Karpas-422 (cell line): ENCODE data around the gene VGLL4. TPM values are rescaled to one million over a fixed set of nuclear protein-coding genes. Genes with fewer than 3 reads are reported as not detected.

Source experiments
- DNase-seq: peaks from one replicate; pipeline ENCODE4 v3.0.0-alpha.2; 2015
- H2AFZ ChIP-seq: fragments of 200-600 bp; sonication (generic); 2 replicates; pipeline ENCODE4 v1.6.1; 2014; ENCODE audit warnings: antibody characterized with exemption, low read length, mixed read lengths
- H3K27ac ChIP-seq: fragments of 200-600 bp; sonication (generic); 2 replicates; pipeline ENCODE4 v1.5.1; 2014; ENCODE audit warnings: mild to moderate bottlenecking, low read length, moderate library complexity
- H3K27me3 ChIP-seq: fragments of 200-600 bp; sonication (generic); 2 replicates; pipeline ENCODE4 v1.6.1; 2014; ENCODE audit warnings: low read length, mixed read lengths
- H3K36me3 ChIP-seq: fragments of 200-600 bp; sonication (generic); 2 replicates; pipeline ENCODE4 v1.6.1; 2014; ENCODE audit warnings: low read length, mixed read lengths; ENCODE audit not compliant: insufficient read depth
- H3K4me1 ChIP-seq: fragments of 200-600 bp; sonication (generic); 2 replicates; pipeline ENCODE4 v1.6.1; 2014; ENCODE audit warnings: mild to moderate bottlenecking, low read length, mixed read lengths
- H3K4me2 ChIP-seq: fragments of 200-600 bp; sonication (generic); 2 replicates; pipeline ENCODE4 v1.6.1; 2014; ENCODE audit warnings: low read length, low read depth, mild to moderate bottlenecking; ENCODE audit not compliant: poor library complexity, severe bottlenecking
- H3K4me3 ChIP-seq: fragments of 200-600 bp; sonication (generic); 2 replicates; pipeline ENCODE4 v1.5.1; 2014; ENCODE audit warnings: mild to moderate bottlenecking, antibody characterized with exemption, low read length, mixed read lengths
- H3K79me2 ChIP-seq: fragments of 200-600 bp; sonication (generic); 2 replicates; pipeline ENCODE4 v1.6.1; 2014; ENCODE audit warnings: mild to moderate bottlenecking, low read length, mixed read lengths
- H3K9ac ChIP-seq: fragments of 200-600 bp; sonication (generic); 2 replicates; pipeline ENCODE4 v1.6.0; 2014; ENCODE audit warnings: low read length
- H3K9me2 ChIP-seq: fragments of 200-600 bp; sonication (generic), shearing (Covaris generic); replicated peaks from 2 replicates; pipeline ENCODE4 v1.6.0; 2014; ENCODE audit warnings: mild to moderate bottlenecking, low read length, moderate library complexity; ENCODE audit not compliant: insufficient read depth
- H3K9me3 ChIP-seq: fragments of 300-700, 200-600 bp; sonication (generic); 2 replicates; pipeline ENCODE4 v1.6.1; 2014; ENCODE audit warnings: low read length, mixed read lengths
- H4K20me1 ChIP-seq: fragments of 200-600 bp; sonication (generic); 2 replicates; pipeline ENCODE4 v1.6.1; 2014; ENCODE audit warnings: mild to moderate bottlenecking, antibody characterized with exemption, low read length, low read depth; ENCODE audit not compliant: insufficient read depth
- total RNA-seq: library from RNA; depleted of rRNA; stranded (reverse); fragments of >200 nt; shearing (Covaris generic); gene quantifications from 2 replicates; pipeline ENCODE4 v1.2.3, GENCODE V29; 2014; ENCODE audit warnings: low replicate concordance

VGLL4 gene
- total RNA-seq, 1 experiment from 2014 or later: 152 TPM

DNA sequence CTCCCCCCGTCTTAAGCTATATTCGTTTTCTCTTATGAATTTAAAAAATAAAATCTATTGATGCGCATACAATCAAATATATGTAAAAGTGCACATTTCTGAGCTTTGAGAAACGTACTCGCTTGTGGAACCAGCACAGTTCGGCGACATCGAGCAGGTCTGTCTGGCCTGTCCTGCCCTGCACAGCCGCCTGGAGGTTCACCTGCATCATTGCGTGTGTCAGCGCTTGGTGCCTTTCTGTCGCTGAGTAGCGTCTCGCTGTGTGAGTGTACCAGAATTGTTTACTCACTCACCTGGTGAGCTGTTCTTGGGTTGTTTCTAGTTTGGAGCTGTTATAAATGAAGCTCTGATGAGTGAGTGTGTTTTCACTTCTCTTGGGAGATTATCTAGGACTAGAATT, 104.0 kb downstream of the VGLL4 start:
- peaks cover 14% of the 10 kb centered on the region for H3K4me1 ChIP-seq
- no peak overlapping the region for H3K27ac ChIP-seq
- no peaks in the 10 kb centered on the region for H3K27me3 ChIP-seq
- H3K79me2 ChIP-seq: no peaks in the 10 kb centered on the region
- no peak overlapping the region for H3K9ac ChIP-seq
- DNase-seq: no peak
- no peak overlapping the region for H3K4me3 ChIP-seq
- H3K36me3 ChIP-seq: no peaks in the 10 kb centered on the region
- H4K20me1 ChIP-seq: no peaks in the 10 kb centered on the region
- H3K4me2 ChIP-seq: no peak overlapping the region
- H3K9me2 ChIP-seq: no peaks in the 10 kb centered on the region
- no peak overlapping the region for H2AFZ ChIP-seq
- H3K9me3 ChIP-seq: no peaks in the 10 kb centered on the region

DNA sequence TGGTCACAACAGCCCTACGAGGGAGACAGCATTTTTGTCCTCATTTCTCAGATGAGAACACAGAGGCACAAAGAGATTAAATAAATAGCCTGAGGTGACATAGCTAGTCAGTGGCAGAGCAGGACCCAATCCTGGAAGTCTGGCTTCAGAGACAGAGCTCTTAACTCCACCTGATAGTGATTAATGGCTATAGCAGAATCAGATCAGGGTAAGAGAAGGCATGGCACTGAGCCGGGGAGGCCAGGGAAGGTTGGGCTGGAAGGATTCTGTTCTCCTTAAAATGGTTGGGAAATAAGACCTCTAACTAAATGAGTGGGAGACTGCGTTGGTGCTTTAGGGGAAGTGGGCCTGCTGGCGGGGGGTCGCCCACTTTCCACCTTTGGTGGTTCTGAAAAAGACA, 104.5 kb downstream of the VGLL4 start:
- no peaks in the 10 kb centered on the region for H3K9me3 ChIP-seq
- H3K4me3 ChIP-seq: no peak overlapping the region
- DNase-seq: no peak
- H3K79me2 ChIP-seq: no peaks in the 10 kb centered on the region
- H3K9ac ChIP-seq: no peak overlapping the region
- peak overlapping the region; percentile 26; the same call in 1 of the 2 replicates for H3K27ac ChIP-seq
- H3K36me3 ChIP-seq: no peaks in the 10 kb centered on the region
- H2AFZ ChIP-seq: no peak overlapping the region
- H3K9me2 ChIP-seq: no peaks in the 10 kb centered on the region
- no peaks in the 10 kb centered on the region for H4K20me1 ChIP-seq
- peaks cover 14% of the 10 kb centered on the region for H3K4me1 ChIP-seq
- H3K27me3 ChIP-seq: no peaks in the 10 kb centered on the region
- H3K4me2 ChIP-seq: no peak overlapping the region

DNA sequence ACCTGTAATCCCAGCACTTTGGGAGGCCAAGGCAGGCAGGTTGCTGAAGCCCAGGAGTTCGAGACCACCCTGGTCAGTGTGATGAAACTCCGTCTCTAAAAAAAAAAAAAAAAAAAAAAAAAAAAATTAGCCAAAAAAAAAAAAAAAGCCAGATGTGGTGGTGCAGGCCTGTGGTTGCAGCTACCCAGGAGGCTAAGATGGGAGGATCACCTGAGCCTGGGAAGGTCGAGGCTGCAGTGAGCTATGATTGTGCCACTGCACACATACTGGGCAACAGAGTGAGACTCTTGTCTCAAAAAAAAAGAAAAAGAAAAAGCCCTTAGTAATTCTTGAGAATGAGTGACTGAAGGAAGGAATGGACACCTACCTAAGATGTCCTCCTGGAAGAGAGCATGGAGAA, 105.1 kb downstream of the VGLL4 start:
- no peak for DNase-seq
- no peaks in the 10 kb centered on the region for H3K79me2 ChIP-seq
- no peaks in the 10 kb centered on the region for H3K27me3 ChIP-seq
- H3K9me2 ChIP-seq: no peaks in the 10 kb centered on the region
- no peak overlapping the region for H3K4me2 ChIP-seq
- peaks cover 14% of the 10 kb centered on the region for H3K4me1 ChIP-seq
- no peak overlapping the region for H2AFZ ChIP-seq
- H3K36me3 ChIP-seq: no peaks in the 10 kb centered on the region
- H3K9me3 ChIP-seq: no peaks in the 10 kb centered on the region
- no peak overlapping the region for H3K27ac ChIP-seq
- H3K4me3 ChIP-seq: no peak overlapping the region
- H3K9ac ChIP-seq: no peak overlapping the region
- H4K20me1 ChIP-seq: no peaks in the 10 kb centered on the region

DNA sequence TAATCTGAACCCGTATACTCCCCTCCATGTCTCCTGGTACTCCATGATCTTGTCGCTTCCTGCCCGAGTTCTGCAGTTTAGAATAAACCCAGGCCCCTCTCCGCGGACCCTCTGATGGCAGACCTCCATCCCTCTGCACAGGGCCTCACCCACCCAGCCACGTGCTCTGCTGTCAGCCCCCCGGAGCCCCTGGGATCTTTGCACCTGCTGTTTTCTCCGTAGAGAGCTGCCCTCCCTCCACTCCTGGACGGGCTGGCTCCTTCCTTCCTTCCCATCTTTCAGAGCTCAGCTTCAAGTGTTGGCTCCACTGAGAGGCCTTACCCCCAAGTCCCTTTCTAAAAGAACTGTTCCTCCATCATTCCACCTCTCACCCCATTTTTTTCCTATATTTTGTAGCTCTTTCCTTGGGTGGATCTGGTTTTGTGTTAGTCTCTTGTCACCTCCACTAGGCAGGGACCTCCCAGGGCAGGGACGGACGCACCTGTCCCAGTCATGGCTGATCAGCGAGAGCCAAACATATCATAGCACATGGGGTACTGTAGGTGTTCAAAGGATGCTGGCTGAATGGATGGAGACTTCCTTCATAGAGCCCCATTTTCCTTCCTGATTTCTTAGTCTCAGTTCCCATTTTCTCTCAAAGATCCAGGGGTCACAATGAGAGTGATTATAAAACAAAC, 106.6 kb downstream of the VGLL4 start:
- Histone ChIP-seq H3K9me2 (no peaks in the 10 kb centered on the region), H3K4me3 (no peak overlapping the region), H4K20me1 (no peaks in the 10 kb centered on the region), H3K79me2 (no peaks in the 10 kb centered on the region), H3K4me2 (no peak overlapping the region), H2AFZ (no peak overlapping the region), H3K27me3 (no peaks in the 10 kb centered on the region), H3K36me3 (no peaks in the 10 kb centered on the region), H3K9me3 (no peaks in the 10 kb centered on the region), H3K27ac (no peak overlapping the region), H3K9ac (no peak overlapping the region), H3K4me1 (peaks cover 14% of the 10 kb centered on the region)
- no peak for DNase-seq

DNA sequence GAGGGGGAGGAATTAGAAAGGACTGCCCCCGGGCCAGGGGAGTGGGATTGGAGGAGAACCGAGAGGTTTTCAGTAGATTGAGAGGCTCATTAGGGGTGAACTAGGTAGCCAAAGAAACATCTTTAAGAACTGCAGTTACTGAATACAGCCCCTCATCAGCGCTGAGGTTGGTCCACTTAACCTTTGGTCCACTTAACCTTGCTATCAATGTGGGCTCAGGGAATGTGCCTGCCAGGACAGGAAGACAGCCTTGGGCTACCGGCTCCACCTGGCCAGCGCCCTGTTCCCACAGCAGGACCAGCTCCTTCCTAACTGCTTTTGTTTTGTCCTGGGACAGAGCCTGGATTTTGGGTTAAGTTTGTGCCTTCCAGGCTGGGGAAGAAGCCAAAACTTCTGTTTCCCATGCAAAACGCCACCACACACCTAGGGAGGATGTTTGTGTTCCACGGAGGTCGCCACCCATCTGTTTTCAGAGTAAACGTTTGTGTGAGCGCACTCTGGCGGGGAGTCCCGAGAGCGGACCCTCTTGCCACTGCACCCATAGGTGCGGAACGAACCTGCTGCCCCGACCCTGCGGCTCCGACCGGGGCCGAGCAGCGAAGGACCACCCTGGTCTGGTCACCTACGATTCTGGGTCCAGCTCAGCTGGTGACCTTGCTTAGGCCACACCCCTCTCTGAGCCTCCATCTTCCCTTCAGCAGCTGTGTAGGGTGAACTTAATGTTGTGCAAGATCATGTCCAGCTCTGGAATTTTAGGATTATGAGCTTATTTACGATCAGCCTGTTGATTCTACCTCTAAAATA, 107.4 kb downstream of the VGLL4 start:
- no peaks in the 10 kb centered on the region for H3K79me2 ChIP-seq
- no peaks in the 10 kb centered on the region for H3K9me2 ChIP-seq
- H3K4me1 ChIP-seq: peaks cover 14% of the 10 kb centered on the region
- H4K20me1 ChIP-seq: no peaks in the 10 kb centered on the region
- no peak overlapping the region for H3K9ac ChIP-seq
- no peaks in the 10 kb centered on the region for H3K9me3 ChIP-seq
- no peak overlapping the region for H3K27ac ChIP-seq
- H2AFZ ChIP-seq: no peak overlapping the region
- H3K27me3 ChIP-seq: no peaks in the 10 kb centered on the region
- H3K4me2 ChIP-seq: no peak overlapping the region
- DNase-seq: no peak
- no peak overlapping the region for H3K4me3 ChIP-seq
- no peaks in the 10 kb centered on the region for H3K36me3 ChIP-seq

DNA sequence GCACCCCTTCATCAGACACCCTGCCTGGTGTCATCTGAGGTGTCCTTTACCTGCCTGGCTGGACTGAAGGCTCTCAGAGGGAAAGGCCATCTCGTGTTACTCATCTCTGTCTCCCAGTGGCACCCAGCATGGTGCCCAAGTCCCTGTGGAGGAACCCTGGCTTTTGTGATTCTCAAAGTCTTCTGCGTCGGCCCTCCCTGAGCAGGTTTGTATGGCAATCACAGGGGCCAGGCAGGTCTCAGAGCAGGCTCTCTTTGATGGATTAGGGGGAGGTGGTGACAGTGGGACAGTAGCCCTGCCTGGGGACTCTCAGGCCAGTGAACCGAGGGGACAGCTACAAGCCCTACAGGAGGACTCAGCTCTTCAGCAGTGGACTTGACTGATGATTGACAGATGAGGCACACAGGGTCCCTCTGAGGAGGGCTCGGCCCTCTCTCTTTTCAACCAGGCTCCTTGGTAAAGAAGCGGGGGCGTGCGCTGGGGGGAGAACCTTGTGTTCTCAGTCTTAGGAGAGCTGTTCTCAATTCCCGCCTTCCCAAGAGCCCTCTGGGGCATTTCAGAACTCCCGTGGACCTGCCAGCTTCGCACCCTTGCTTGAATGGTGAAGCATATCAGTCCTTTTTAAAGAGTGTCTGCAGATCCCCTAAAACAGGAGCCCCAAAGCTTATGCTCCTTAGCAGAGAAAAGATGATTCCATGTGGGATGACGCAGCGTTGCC, 108.3 kb downstream of the VGLL4 start:
- no peak overlapping the region for H3K9ac ChIP-seq
- no peaks in the 10 kb centered on the region for H3K79me2 ChIP-seq
- no peaks in the 10 kb centered on the region for H3K27me3 ChIP-seq
- peaks cover 14% of the 10 kb centered on the region for H3K4me1 ChIP-seq
- no peak overlapping the region for H3K4me3 ChIP-seq
- no peak overlapping the region for H2AFZ ChIP-seq
- H3K9me2 ChIP-seq: no peaks in the 10 kb centered on the region
- no peak for DNase-seq
- no peaks in the 10 kb centered on the region for H4K20me1 ChIP-seq
- H3K36me3 ChIP-seq: no peaks in the 10 kb centered on the region
- no peak overlapping the region for H3K4me2 ChIP-seq
- no peak overlapping the region for H3K27ac ChIP-seq
- H3K9me3 ChIP-seq: no peaks in the 10 kb centered on the region

DNA sequence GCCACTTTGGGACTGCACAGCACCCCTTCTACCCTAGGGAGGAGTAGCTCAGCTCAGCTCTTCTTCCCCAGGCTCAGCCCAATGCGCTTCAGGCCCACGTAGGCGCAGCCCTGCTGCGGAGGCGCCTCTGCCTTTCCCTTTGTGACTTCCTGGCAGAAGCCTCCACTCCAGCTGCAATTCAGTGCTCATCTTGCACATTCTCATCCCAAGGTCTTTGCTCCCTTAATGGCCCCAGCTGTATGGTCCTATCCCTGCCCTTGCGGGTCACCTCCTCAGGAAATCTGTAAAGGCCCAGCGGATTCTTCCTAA, 109.0 kb downstream of the VGLL4 start:
- Histone ChIP-seq H3K9me2 (no peaks in the 10 kb centered on the region), H3K4me1 (peaks cover 14% of the 10 kb centered on the region), H2AFZ (no peak overlapping the region), H3K9me3 (no peaks in the 10 kb centered on the region), H3K36me3 (no peaks in the 10 kb centered on the region), H4K20me1 (no peaks in the 10 kb centered on the region), H3K4me2 (no peak overlapping the region), H3K9ac (no peak overlapping the region), H3K27ac (no peak overlapping the region), H3K79me2 (no peaks in the 10 kb centered on the region), H3K27me3 (no peaks in the 10 kb centered on the region), H3K4me3 (no peak overlapping the region)
- no peak for DNase-seq

DNA sequence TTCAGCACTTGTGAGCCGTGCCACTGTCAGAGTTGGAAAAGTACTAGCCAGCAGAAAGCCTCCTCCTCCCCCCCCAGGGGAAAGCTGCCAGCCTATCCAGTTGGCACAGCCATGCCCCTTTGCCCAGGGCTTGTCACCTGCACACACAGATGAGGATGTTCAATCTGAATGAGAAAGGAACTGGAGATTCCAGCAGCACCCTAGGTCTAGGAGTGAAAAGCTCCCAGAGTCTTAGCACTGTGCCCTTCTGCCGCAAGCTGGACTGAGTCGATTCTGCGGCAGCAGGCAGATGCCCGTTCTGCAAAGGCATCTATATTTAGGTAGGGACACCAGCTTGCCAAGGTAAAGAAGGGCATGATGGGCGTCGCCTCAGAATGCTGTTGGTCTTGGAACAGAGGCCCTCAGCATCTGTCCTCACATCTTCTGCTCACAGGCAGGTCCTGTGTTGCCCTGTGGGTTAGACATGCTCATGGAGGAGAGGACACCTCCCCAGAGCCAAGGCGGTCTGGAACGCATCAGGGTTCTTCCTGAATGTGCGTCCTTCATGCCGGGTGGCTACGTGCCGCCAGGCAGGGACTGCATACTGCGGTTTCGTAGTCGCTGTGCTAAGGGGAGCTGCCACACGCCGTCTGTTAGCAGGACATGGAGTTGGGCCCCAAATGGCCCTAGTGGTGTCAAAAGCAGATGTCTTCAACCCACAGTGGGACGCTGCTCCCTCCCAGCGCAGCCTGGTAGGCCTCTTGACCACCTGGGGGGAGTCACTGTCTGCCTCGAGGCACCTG, 109.5 kb downstream of the VGLL4 start:
- no peaks in the 10 kb centered on the region for H3K79me2 ChIP-seq
- H3K27me3 ChIP-seq: no peaks in the 10 kb centered on the region
- no peaks in the 10 kb centered on the region for H3K9me2 ChIP-seq
- H3K36me3 ChIP-seq: no peaks in the 10 kb centered on the region
- no peaks in the 10 kb centered on the region for H3K9me3 ChIP-seq
- no peak overlapping the region for H3K9ac ChIP-seq
- no peak overlapping the region for H3K4me2 ChIP-seq
- H3K4me3 ChIP-seq: no peak overlapping the region
- no peaks in the 10 kb centered on the region for H4K20me1 ChIP-seq
- H2AFZ ChIP-seq: no peak overlapping the region
- no peak overlapping the region for H3K27ac ChIP-seq
- no peak for DNase-seq
- H3K4me1 ChIP-seq: peaks cover 14% of the 10 kb centered on the region
